HTR-8/SVneo (cell line): ENCODE data around the gene TIMP1.

Experiments
- DNase-seq: peaks from one replicate; pipeline ENCODE4 v3.0.0; 2011; ENCODE audit warnings: low spot score, mixed read lengths; ENCODE audit not compliant: insufficient read length
- FAIRE-seq: peaks from 2 replicates; lab custom pipeline; 2011; peaks lifted over from hg19 to GRCh38; lab: Jason Lieb, UNC

TIMP1 gene

GRCh38 chrX:47581731-47582647, at the start of gene TIMP1:
TIMP1 (plus strand) TSS chrX:47582436; CDS start chrX:47583416, 980 bp downstream.
- DNase-seq (peak; percentile 75), FAIRE-seq (peak; percentile 40)

GRCh38 chrX:47539860-47540259, 42.4 kb upstream of the TIMP1 start:
- FAIRE-seq: no peak
- DNase-seq: no peak

DNA sequence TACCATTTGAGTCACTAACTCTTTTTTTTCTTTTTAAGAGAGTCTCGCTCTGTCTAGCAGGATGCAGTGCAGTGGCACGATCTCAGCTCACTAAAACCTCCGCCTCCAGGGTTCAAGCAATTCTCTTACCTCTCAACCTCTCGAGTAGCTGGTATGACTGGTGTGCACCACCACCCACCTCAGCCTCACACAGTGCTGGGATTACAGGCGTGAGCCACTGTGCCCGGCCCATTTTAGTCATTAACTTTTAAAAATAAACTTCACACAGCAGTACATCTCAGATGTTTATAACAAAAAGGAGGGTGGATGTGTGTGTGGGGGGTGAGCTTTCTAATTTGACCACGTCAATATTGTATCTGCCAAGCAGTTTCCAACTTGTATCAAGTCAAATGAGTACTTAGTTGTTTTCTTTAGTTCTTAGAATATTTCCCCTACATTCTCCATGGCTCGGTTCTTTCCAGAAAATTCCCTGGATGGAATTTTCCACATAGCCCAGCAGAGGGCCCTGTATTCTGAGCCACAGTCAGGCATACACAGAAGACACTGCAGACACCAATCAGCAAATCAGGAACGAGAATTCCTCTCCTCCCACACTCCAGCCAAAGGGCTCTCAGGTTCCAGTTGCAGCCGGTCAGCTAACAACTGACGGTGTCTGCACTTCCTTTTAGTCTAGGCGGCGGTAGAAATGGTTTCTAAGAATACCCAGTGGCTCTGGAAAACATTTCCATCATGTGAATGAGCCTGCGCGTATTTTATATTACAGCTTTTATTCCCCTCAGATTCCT, 41.3 kb upstream of the TIMP1 start:
- DNase-seq (peak; percentile 80), FAIRE-seq (no peak)

DNA sequence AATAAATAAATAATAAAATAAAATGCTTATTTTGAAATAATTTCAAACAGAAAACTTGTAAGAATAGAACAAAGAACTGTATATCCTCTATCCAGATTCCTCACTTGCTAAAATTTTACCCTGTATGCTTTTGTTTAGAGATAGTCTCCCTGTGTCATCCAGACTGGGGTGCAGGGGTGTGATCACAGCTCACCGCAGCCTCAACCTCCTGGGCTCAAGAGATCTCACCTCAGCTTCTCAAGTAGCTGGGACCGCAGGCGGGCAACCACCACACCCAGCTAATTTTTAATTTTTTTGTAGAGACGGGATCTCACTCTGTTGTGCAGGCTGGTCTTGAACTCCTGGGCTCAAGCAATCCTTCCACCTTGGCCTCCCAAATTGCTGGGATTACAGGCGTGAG, 38.7 kb upstream of the TIMP1 start:
- DNase-seq (no peak), FAIRE-seq (no peak)

- DNase-seq: peak; percentile 73
- FAIRE-seq: peak; percentile 33
Measured at GRCh38 chrX:47556045-47556623, 26.1 kb upstream of the TIMP1 start.

- DNase-seq (no peak), FAIRE-seq (no peak)
Measured at GRCh38 chrX:47558436-47558835, 23.8 kb upstream of the TIMP1 start.

DNA sequence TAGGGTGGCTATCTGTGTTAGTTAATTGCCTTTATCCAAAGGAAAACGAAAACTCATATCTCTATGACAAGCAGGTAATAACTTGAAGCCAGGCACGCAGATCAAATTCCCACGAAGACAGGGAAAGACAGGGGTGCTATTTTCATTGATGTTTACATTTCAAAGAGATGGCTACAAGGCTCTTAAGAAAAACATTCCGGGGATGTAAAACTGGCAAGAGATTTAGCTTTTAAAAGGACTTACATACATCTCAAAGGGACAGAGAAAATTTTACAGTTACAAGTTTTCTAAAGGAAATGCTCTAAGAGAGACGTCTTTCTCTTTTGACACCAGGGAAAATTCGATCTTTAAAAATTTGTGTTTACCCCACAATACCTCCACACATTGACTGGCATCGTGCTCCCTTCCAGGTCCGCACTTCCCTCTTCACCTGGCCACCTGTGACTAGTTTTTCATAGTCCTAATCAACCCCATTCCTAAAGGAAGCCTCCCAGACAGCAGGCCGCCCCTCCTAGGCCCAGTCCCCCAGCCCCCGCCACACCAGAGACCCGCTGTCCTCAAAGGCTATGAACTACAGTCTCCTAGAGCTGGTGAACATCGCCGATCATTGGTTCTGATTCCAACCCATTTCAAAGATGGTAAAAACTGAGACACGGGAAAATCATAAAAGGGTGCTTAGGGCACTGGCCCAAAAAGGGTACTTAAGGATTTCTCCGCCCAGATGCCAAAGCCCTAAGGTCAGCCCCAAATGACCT, 21.9 kb upstream of the TIMP1 start:
- DNase-seq: no peak
- FAIRE-seq: no peak

DNA sequence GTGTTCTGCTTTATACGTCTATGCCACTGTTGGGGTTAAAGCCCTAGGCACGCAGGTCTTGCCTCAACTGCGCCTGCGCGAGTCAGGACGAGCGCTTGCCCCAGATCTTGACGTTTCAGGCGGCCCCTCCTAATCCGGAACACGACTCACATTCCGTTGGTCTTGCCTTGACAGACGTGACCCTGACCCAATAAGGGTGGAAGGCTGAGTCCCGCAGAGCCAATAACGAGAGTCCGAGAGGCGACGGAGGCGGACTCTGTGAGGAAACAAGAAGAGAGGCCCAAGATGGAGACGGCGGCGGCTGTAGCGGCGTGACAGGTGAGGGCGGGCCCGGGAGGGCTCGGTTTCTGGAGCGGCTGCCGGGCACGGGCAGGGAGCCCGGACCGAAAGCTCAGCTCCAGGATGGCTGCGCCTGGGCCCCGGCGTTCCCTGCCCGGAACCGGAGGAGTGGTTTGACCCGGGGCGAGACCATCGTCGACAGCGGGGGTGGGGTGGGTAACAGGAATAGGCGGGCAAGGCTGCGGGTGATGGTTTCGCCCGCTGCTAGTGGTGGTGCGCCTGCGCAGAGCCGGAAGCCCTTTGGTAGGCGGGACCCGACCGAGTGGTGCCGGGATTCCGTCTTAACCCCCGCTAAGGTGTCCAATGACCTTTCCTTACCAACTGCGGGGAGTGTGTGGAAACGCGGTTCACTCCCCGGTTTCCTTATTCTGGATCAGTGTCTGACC, 21.1 kb upstream of the TIMP1 start, which contains the start of gene ARAF:
TSS of gene ARAF (plus strand) at position 272 of the 725 bp plus-strand sequence. CDS start 1,763 bp downstream, outside the sequence.
- FAIRE-seq (peak; percentile 23), DNase-seq (peak; percentile 88)

DNA sequence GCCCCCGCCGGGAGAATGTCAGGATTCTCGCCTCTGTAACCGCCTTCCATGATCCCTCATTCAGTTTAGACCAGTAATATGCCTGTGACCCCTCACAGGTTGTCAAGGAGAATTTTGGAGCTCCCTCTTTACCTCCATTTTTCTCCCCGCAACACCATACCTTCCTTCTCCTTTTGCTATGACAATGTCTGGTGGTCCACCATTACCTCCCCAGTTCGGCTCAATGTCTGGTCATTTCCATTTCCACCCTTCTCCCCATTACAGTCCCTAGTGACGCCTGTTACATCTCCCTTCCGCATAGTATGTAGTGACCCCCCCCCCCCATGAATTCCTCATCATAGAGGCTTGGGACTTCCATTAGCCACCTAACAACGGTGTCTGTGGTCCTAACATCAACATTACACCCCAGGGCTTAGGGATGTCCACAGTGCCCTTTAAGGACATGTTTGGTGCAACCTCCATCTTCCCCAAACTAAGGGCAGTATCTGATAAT, 20.5 kb upstream of the TIMP1 start:
- DNase-seq (no peak), FAIRE-seq (no peak)

DNA sequence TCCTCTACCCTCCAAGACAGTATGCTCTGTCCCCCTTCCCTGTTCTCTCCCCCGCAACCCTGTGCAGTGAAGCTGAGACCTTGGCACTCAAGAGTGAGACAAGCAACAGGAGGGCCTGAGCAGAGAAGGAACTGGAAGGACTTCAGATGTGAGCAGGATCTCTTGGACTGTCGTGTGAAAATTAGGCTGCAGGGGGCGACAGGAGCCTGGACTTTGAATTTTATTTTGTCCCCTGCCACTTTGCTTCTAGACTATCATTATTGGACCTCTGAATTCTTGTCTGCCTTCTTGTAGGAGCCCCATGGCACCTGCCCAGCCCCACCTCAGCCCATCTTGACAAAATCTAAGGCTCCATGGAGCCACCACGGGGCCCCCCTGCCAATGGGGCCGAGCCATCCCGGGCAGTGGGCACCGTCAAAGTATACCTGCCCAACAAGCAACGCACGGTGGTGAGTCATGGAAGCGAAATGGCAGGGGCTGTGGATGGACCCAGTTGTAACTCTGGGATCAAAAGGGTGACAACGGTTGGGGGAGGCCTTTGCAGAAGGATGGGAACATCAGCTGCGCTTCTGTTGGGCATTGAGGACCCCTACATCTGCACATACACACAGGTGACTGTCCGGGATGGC, 19.5 kb upstream of the TIMP1 start:
- DNase-seq (no peak), FAIRE-seq (no peak)

DNA sequence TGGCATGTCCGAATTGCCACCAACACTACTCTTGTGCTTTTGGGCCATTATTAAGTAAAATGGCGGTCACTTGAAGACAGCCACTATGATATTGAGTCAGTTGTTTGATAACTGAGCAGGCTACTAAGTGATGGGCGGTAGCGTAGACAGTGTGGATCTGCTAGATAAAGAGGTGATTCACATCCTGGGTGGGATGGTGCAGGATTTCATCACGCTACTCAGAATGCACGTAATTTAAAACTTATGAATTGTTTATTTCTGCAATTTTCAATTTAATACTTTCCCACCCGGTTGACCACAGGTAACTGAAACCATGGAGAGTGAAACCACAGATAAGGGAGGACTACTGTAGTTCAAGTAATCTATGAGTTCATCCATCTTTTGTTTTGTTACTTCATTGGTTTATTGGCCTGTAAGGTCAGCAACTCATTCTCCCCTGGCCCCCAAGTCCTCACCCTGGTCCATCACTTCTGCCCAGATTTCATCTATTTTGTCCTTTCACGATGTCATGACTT, 18.4 kb upstream of the TIMP1 start:
- no peak for FAIRE-seq
- DNase-seq: no peak

DNA sequence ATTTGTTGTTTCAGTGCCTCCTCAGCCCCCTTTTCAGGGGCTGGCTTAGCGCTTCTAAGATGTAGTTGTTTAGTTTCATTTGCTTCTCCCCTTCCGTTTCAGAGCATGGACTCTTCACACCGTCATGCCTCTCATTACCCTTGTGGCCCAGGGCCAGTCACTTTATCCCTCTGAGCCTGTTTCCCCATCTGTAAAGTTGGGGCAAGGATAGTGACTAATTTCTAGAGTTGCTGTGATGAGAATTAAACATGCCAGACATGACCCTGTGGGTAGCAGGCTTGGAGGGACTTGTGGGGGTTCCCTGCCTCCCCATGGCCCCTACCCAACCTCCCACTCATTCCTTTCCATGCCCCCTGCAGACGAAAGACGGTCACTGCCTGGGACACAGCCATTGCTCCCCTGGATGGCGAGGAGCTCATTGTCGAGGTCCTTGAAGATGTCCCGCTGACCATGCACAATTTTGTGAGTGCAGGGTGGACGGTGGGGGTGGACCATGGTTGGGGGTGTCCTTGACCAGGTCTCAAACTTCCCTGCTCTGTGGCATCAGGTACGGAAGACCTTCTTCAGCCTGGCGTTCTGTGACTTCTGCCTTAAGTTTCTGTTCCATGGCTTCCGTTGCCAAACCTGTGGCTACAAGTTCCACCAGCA, 17.7 kb upstream of the TIMP1 start:
- no peak for FAIRE-seq
- DNase-seq: no peak

GRCh38 chrX:47566841-47567240, 15.4 kb upstream of the TIMP1 start:
- no peak for DNase-seq
- FAIRE-seq: no peak

DNA sequence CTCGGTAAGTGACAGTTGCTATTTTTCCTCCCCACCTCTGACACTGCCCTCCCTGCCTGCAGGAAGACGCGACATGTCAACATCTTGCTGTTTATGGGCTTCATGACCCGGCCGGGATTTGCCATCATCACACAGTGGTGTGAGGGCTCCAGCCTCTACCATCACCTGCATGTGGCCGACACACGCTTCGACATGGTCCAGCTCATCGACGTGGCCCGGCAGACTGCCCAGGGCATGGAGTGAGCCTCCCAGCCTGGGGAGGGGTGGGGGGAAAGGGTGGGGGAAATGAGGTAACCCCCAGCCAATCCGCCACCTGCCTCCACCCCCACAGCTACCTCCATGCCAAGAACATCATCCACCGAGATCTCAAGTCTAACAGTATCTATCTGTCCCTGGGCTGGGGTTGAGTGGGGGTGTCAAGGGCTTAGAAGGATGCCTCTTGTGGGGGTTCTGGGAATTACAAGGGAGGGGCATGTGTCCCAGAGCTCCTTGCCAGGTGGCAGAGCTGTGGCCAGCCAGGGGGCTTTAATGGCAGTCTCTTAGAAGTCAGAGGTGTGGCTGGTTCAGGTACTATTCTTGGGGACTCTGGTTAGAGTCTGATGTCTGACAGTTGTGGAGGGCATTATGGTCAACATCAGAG, 13.5 kb upstream of the TIMP1 start:
- DNase-seq (no peak), FAIRE-seq (no peak)

DNA sequence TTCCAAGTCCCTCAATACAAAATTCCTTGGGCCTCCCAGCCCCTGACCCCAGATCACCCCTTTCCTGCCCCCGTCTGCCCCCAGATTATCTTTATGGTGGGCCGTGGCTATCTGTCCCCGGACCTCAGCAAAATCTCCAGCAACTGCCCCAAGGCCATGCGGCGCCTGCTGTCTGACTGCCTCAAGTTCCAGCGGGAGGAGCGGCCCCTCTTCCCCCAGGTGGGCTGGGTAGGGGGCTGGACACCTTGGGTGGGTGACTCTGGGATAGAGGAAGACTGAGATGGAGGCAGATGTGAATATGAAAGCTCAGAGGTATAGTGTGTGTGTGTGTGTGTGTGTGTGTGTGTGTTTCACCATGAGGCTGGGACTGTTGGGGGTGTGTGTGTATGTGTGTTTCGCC, 11.4 kb upstream of the TIMP1 start:
- FAIRE-seq (no peak), DNase-seq (no peak)

DNA sequence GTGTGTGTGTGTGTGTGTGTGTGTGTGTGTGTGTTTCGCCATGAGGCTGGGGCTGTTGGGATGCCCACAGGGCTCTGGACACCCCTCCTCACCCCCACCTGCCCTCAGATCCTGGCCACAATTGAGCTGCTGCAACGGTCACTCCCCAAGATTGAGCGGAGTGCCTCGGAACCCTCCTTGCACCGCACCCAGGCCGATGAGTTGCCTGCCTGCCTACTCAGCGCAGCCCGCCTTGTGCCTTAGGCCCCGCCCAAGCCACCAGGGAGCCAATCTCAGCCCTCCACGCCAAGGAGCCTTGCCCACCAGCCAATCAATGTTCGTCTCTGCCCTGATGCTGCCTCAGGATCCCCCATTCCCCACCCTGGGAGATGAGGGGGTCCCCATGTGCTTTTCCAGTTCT, 11.0 kb upstream of the TIMP1 start:
- DNase-seq (no peak), FAIRE-seq (no peak)

DNA sequence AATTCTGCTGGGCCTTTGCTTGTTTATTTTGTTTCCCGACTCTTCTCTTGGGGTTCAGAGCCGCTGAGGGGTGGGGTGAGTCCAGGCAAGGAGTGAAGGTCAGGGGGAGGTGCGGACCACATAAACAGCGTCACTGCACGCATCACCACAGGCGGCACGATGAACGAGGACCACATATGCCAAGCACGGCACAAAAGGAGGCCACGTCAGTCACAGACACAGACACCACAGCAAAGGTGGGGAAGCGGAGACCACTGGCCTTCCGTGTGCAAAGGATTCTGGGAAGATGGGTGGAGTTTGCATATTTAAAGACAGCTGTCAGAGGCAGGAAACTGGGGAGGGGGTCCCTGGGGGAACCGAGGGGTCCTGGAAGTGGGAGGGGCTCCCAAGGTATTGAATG, 10.3 kb upstream of the TIMP1 start:
- DNase-seq: no peak
- no peak for FAIRE-seq
